A673 (cell line): Measurements from ENCODE around the gene TMEM147. TPM values are rescaled to one million over a fixed set of nuclear protein-coding genes. Genes with fewer than 3 reads are reported as not detected.

ENCODE experiments used
- BruUV-seq: library from RNA; stranded (reverse); fragments of 400-500 nt; replicated peaks from 2 replicates; lab custom pipeline; 2021; lab: Mats Ljungman, UMichigan
- CTCF ChIA-PET: fragments of 300-600 bp; sonication (Branson Sonifier 250); formaldehyde crosslinking; loops from one replicate; lab custom pipeline; 2022; ENCODE audit warnings: antibody characterized with exemption; lab: Charles Lee
- POLR2A ChIA-PET: fragments of 300-600 bp; sonication (Branson Sonifier 250); formaldehyde crosslinking; loops from one replicate; lab custom pipeline; 2022; ENCODE audit warnings: antibody characterized with exemption; ENCODE audit not compliant: low non-redundant PET; lab: Charles Lee
- DNase-seq: peaks from one replicate; pipeline ENCODE4 v3.0.0-alpha.2; 2015; ENCODE audit warnings: low spot score
- H3K27ac ChIP-seq: fragments of 200-600 bp; sonication (generic); 2 replicates; pipeline ENCODE4 v1.5.1; 2016; ENCODE audit warnings: mixed run types, low read depth, mild to moderate bottlenecking, mixed read lengths, antibody characterized with exemption, low read length; ENCODE audit not compliant: poor library complexity, severe bottlenecking
- H3K27me3 ChIP-seq: fragments of 200-600 bp; sonication (generic); replicated peaks from 2 replicates; pipeline ENCODE4 v1.6.1; 2017; ENCODE audit warnings: mixed run types, low read depth, mild to moderate bottlenecking, mixed read lengths, antibody characterized with exemption, low read length; ENCODE audit not compliant: insufficient read depth, poor library complexity
- H3K36me3 ChIP-seq: fragments of 200-600 bp; sonication (generic); 2 replicates; pipeline ENCODE4 v1.6.1; 2016; ENCODE audit warnings: mixed run types, mild to moderate bottlenecking, mixed read lengths, antibody characterized with exemption, low read length; ENCODE audit not compliant: insufficient read depth, poor library complexity, severe bottlenecking
- H3K4me1 ChIP-seq: fragments of 200-600 bp; sonication (generic); 2 replicates; pipeline ENCODE4 v1.6.1; 2017; ENCODE audit warnings: mixed run types, mild to moderate bottlenecking, mixed read lengths, antibody characterized with exemption, low read length; ENCODE audit not compliant: insufficient read depth, poor library complexity, severe bottlenecking
- H3K4me3 ChIP-seq: fragments of 200-600 bp; sonication (generic); 2 replicates; pipeline ENCODE4 v1.5.1; 2016; ENCODE audit warnings: low read depth, mixed run types, mild to moderate bottlenecking, mixed read lengths, low read length; ENCODE audit not compliant: poor library complexity, severe bottlenecking
- H3K9me3 ChIP-seq: fragments of 200-600 bp; sonication (generic); 2 replicates; pipeline ENCODE4 v1.6.1; 2016; ENCODE audit warnings: mixed run types, low read depth, mild to moderate bottlenecking, mixed read lengths, antibody characterized with exemption, low read length; ENCODE audit not compliant: poor library complexity, severe bottlenecking
- CTCF ChIP-seq: fragments of 300-800, 200-600 bp; sonication (generic); conservative IDR thresholded peaks from 2 replicates; pipeline ENCODE4 v1.5.1; 2017; ENCODE audit warnings: low read depth, mild to moderate bottlenecking, antibody characterized with exemption, low read length, moderate library complexity, mixed read lengths
- EZH2 ChIP-seq: fragments of 200-600 bp; sonication (generic); IDR thresholded peaks from 2 replicates; pipeline ENCODE4 v1.6.1; 2017; ENCODE audit warnings: borderline replicate concordance, low read depth, mild to moderate bottlenecking, mixed read lengths, antibody characterized with exemption, low read length; ENCODE audit not compliant: poor library complexity, severe bottlenecking
- intact Hi-C: fragments of 100-400 bp; cut with micrococcal nuclease; formaldehyde crosslinking; loops from one replicate; pipeline ENCODE4 v1.10.0; 2022; ENCODE audit not compliant: unreplicated experiment
- total RNA-seq: library from RNA; stranded (reverse); gene quantifications from 2 replicates; pipeline ENCODE4 v1.2.3, GENCODE V29; 2021

Gene TMEM147
- total RNA-seq, 1 experiment from 2014 or later: 115 TPM

GRCh38 chr19:35513628-35514281, 31.7 kb upstream of the TMEM147 start, which contains the start of gene DMKN:
DMKN (minus strand) TSS chr19:35513649; CDS start chr19:35513475, 174 bp downstream.
- DNase-seq: no peak
- POLR2A ChIA-PET: no interaction called here

DNA sequence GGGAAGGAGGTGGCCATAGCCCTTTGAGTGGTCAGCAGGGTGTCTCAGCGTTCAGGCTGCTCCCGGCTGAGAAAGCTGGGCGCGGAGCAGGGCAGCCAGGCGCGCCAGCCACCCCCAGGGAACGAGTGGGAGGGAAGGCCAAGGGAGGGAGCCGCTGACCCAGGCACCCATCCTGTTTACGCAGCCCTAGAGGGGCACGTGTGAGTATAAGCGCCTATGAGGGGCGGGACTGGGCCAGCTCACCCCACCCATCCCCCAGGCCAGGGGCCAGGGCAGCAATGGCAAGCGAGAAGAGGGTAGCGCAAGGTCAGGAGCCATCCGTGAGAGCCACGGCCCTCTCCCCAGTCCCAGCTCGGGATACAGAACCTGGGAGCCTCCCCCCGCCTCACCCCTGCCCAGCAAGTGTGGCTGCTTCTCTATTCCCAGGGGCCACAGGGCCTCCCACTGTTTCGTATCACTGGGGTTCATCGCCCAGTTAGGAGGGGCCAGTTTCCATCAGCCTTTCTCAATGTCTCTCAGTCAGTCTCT, 31.1 kb upstream of the TMEM147 start:
- POLR2A ChIA-PET: no interaction called here
- intact Hi-C loops: no loop called here
- peaks cover 57% of the 10 kb centered on the region for H3K27me3 ChIP-seq
- BruUV-seq: no TSS peak
- H3K4me1 ChIP-seq: no peaks in the 10 kb centered on the region
- CTCF ChIA-PET: no interaction called here
- no peaks in the 10 kb centered on the region for H3K36me3 ChIP-seq
- no peak overlapping the region for H3K27ac ChIP-seq
- no peak for TF ChIP-seq EZH2
- TF ChIP-seq CTCF: no peak
- no peak overlapping the region for H3K4me3 ChIP-seq
- no peaks in the 10 kb centered on the region for H3K9me3 ChIP-seq
- no peak for DNase-seq

More at GRCh38 chr19:35513628-35514281, 31.7 kb upstream of the TMEM147 start, which contains the start of gene DMKN:
- BruUV-seq: no TSS peak
- H3K36me3 ChIP-seq: no peaks in the 10 kb centered on the region
- TF ChIP-seq CTCF (no peak), EZH2 (no peak)
- no peaks in the 10 kb centered on the region for H3K9me3 ChIP-seq
- H3K4me1 ChIP-seq: no peaks in the 10 kb centered on the region
- no peak within 1 kb of the TSS for H3K27ac ChIP-seq
- no peak within 1 kb of the TSS for H3K4me3 ChIP-seq
- peaks cover 61% of the 10 kb centered on the region for H3K27me3 ChIP-seq
- intact Hi-C loops: no loop called here
- CTCF ChIA-PET: no interaction called here

- ChIA-PET POLR2A (no interaction called here), CTCF (no interaction called here)
- no peaks in the 10 kb centered on the region for H3K36me3 ChIP-seq
- no peak overlapping the region for H3K27ac ChIP-seq
- DNase-seq: no peak
- no peak for TF ChIP-seq EZH2
- no peak for TF ChIP-seq CTCF
- no TSS peak for BruUV-seq
- H3K4me3 ChIP-seq: no peak overlapping the region
- H3K27me3 ChIP-seq: peaks cover 42% of the 10 kb centered on the region
- no peaks in the 10 kb centered on the region for H3K9me3 ChIP-seq
- intact Hi-C loops: no loop called here
- H3K4me1 ChIP-seq: no peaks in the 10 kb centered on the region
Observed at GRCh38 chr19:35516310-35516709, 29.1 kb upstream of the TMEM147 start.
